Muscle of back (tissue), 13 donors: Measurements from ENCODE around the gene SERPINB13. TPM values are rescaled to one million over a fixed set of nuclear protein-coding genes. Genes with fewer than 3 reads are reported as not detected.

Experiments
- DNase-seq, 3 donors: peaks; one replicate each; pipeline versions ENCODE4 v3.0.0 to v3.0.0-alpha.2; 2013
- long read RNA-seq, 9 donors: transcript quantifications; one replicate each; lab custom pipeline, GENCODE V29; 2026
- polyA plus RNA-seq, 10 donors: library from polyadenylated mRNA; unstranded; fragments of 120-200 nt; gene quantifications; one replicate each; pipeline ENCODE4 v1.2.1, GENCODE V29; 2013; ENCODE audit not compliant: insufficient read length in 10 of 10

Gene SERPINB13, protein sequence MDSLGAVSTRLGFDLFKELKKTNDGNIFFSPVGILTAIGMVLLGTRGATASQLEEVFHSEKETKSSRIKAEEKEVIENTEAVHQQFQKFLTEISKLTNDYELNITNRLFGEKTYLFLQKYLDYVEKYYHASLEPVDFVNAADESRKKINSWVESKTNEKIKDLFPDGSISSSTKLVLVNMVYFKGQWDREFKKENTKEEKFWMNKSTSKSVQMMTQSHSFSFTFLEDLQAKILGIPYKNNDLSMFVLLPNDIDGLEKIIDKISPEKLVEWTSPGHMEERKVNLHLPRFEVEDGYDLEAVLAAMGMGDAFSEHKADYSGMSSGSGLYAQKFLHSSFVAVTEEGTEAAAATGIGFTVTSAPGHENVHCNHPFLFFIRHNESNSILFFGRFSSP
- 1 to 10 TPM in 2 of 10 donors, under 1 TPM in 1, not detected in 7; 0.08 to 4.6 (median 4.0) TPM for polyA plus RNA-seq
- long read RNA-seq, donor 1 = 0 reads
- long read RNA-seq, donor 2 = 0 reads
- long read RNA-seq, donor 3 = 0 reads
- long read RNA-seq, donor 4 = 0 reads
- long read RNA-seq, donor 5 = 0 reads
- long read RNA-seq, donor 6 = 0 reads
- long read RNA-seq, donor 7 = 0 reads
- long read RNA-seq, donor 8 = 0 reads
- long read RNA-seq, donor 9 = 0 reads

- DNase-seq = no peak
These were observed at the start of gene SERPINB13 for GRCh38 chr18:63586966-63587365. SERPINB13 (plus strand) TSS chr18:63587343; CDS start chr18:63588668, 1,325 bp downstream.

- DNase-seq = peak; percentile 17 to 70 (median 39)
These were observed 47.1 kb upstream of the SERPINB13 start for GRCh38 chr18:63539904-63540510.

DNA sequence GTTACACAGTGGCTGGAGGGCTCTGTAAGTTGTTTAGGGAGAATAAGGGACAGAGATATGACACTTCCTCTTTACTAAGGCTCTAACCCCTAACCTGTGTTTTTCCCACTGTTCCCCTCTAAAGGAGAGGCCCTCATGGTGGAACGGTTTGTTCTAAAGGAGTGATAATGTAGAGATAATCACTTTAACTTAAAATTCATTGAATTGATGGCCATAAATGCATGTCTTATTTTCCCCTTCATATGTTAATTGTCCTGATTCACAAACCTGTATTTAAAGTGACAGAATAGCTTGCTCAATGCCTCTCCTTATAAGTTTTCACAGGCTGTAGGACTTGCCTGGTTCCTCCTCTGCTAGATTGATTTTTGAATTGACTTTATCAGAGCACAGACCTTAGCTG, 45.1 kb upstream of the SERPINB13 start, which contains the start of gene SERPINB12:
TSS of gene SERPINB12 (plus strand) at position 301 of the 400 bp plus-strand sequence. CDS start 13,791 bp downstream, outside the sequence.
- no peak for DNase-seq

GRCh38 chr18:63544017-63544416, 43.1 kb upstream of the SERPINB13 start:
- no peak for DNase-seq

- peak in 1 of 3 donors; percentile 5 for DNase-seq
These were observed 42.1 kb upstream of the SERPINB13 start for GRCh38 chr18:63545000-63545399.

- DNase-seq = no peak
These were observed 37.1 kb upstream of the SERPINB13 start for GRCh38 chr18:63550068-63550467.

DNA sequence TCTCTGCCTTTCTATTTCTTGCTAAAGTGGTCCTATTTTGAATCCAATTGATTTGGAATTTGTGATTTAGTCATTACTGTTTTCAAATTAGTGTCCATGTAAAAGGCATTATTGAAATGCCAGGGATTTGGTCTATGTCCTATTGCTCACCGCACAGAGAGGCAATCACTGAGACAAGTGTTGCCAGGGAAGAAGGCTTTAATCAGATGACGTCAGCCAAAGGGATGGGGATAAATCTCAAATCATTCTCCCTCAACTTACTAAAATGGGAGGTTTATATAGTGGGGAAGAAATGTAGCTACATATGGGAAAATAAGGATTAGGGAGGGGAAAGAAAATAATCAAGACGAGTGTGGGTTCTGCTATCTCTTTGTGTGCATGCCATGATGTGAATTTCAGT, 35.4 kb upstream of the SERPINB13 start:
- DNase-seq = no peak

DNA sequence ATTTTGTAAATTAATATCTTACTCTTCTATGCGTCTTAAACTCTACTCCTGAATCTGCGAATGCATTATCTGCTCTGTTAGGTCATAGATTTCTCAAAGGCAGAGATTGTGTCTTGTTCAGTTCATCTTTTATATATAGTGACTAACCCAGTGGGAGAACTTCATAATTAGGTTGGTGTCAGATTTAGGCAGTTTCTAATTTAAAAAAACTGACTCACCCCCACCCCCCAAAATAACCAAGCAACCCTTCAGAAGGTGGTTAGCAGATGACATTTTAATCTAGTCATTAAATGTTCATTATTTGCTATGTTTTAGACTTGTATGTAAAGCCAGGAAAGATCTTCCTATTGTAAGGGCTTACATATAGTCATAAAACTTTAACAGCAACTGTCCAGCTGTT, 34.6 kb upstream of the SERPINB13 start:
- DNase-seq = no peak

DNA sequence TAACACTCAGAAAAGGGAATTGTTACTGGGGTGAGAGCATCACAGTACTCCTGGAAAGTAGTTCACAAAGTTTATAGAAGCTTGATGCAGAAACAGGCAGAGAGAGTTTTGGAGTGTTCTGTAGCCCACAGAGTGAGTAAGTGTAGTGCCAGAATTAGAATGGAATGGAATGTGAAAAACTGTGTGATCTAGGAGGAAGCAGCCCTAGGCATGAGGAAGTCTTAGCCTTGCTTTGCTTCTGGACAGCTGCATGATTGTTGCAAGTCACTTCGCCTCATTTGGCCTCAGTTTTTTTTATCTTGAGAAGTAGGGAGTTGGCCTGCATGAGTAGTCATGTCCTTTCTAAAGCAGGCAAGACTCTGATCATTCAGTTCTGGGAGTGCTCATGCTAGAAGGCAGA, 34.1 kb upstream of the SERPINB13 start:
- peak; percentile 29 to 87 (median 60) for DNase-seq

GRCh38 chr18:63559567-63560491, 27.3 kb upstream of the SERPINB13 start:
- no peak for DNase-seq

GRCh38 chr18:63562284-63562683, 24.9 kb upstream of the SERPINB13 start:
- DNase-seq = no peak

GRCh38 chr18:63564021-63564420, 23.1 kb upstream of the SERPINB13 start:
- no peak for DNase-seq

DNA sequence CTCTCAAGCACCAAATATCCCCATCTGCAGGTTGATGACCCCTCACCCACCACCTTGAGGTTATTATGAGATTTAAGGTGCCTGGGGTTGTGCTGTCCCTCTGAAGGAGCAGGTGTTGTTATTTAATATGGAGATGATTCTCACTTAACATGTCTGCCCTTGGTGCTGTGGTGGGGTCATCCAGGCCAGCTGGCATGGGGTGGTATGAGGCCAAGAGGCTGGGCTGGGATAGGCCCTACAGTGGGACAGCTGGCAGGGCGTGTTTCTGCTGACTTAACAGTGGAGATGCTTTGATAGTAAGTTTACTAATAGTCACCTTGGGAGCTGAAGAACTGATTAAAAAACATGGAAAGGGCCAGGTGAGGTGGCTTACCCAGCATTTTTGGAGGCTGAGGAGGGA, 22.6 kb upstream of the SERPINB13 start:
- DNase-seq = peak; percentile 7 to 31 (median 8)

DNA sequence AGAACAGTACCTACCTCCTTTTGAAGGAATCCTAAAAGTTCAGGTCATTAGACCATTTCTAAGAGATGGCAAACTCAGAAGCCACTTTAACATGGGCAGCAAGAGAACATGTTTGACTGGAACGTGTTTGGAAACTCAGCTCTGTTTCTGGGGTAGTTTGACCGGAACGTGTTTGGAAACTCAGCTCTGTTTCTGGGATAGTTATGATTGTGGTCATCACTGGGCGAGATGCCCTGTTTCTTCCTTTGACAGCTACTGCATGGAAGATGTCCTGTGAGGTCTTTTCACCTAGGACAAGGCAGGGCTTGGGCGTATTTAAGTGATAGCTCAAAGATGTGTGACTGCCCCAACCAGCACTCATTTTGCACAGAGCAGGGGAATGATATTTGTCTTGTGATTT, 19.9 kb upstream of the SERPINB13 start:
- DNase-seq = no peak

DNA sequence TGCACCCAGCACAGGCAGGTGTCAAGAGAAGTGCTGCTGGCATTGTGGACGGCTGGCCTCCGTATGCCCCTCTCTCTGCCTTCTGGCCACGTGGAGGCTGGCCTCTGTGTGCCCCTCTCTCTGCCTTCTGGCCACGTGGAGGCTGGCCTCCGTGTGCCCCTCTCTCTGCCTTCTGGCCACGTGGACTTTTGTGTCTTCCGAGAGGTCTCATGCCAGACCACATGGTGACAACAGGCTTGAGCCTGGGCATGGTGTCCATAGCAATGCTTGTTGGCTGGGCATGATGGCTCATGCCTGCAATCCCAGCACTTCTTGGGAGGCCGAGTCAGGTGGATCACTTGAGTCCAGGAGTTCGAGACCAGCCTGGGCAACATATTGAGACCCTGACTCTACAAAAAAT, 19.3 kb upstream of the SERPINB13 start:
- no peak for DNase-seq

- no peak for DNase-seq
These were observed 16.4 kb upstream of the SERPINB13 start for GRCh38 chr18:63570721-63571120.

- no peak for DNase-seq
These were observed 11.5 kb upstream of the SERPINB13 start for GRCh38 chr18:63575681-63576080.

GRCh38 chr18:63578357-63578958, 8.7 kb upstream of the SERPINB13 start:
- peak; percentile 27 to 61 (median 42) for DNase-seq

- DNase-seq = no peak
These were observed 7.5 kb upstream of the SERPINB13 start for GRCh38 chr18:63579616-63580015.

GRCh38 chr18:63585988-63586387, 1.2 kb upstream of the SERPINB13 start:
- no peak for DNase-seq

GRCh38 chr18:63586431-63586830, 712 bp upstream of the SERPINB13 start:
- no peak for DNase-seq
